GM12872 (cell line): ENCODE measurements around the gene APOB.

Experiments
- TF ChIP-seq, protein P1 (sequence below): IDR thresholded peaks from 3 replicates; pipeline ENCODE4 v1.5.1; 2011; ENCODE audit warnings: low read depth, mild to moderate bottlenecking, low read length, moderate library complexity; ENCODE audit not compliant: insufficient read depth

APOB gene

DNA sequence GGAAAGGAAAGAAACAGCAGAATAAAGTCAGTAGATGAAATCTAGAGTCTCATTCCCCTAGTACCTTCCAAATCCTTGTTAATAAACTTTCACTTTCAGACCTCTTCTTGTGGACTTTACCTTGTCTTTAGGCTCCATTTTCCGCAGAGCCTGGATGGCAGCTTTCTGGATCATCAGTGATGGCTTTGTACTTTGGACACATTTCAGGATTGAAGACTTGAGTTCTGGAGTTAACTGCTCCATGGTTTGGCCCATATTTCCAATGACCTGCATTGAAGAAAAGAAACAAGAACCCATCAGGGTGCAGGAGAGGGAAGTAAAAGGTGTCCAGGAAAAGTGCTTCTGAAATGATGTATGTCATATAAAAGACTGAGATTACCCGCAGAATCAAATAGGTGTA is 14.4 kb downstream of the APOB start:
- TF ChIP-seq, protein P1, sequence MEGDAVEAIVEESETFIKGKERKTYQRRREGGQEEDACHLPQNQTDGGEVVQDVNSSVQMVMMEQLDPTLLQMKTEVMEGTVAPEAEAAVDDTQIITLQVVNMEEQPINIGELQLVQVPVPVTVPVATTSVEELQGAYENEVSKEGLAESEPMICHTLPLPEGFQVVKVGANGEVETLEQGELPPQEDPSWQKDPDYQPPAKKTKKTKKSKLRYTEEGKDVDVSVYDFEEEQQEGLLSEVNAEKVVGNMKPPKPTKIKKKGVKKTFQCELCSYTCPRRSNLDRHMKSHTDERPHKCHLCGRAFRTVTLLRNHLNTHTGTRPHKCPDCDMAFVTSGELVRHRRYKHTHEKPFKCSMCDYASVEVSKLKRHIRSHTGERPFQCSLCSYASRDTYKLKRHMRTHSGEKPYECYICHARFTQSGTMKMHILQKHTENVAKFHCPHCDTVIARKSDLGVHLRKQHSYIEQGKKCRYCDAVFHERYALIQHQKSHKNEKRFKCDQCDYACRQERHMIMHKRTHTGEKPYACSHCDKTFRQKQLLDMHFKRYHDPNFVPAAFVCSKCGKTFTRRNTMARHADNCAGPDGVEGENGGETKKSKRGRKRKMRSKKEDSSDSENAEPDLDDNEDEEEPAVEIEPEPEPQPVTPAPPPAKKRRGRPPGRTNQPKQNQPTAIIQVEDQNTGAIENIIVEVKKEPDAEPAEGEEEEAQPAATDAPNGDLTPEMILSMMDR: no peak

DNA sequence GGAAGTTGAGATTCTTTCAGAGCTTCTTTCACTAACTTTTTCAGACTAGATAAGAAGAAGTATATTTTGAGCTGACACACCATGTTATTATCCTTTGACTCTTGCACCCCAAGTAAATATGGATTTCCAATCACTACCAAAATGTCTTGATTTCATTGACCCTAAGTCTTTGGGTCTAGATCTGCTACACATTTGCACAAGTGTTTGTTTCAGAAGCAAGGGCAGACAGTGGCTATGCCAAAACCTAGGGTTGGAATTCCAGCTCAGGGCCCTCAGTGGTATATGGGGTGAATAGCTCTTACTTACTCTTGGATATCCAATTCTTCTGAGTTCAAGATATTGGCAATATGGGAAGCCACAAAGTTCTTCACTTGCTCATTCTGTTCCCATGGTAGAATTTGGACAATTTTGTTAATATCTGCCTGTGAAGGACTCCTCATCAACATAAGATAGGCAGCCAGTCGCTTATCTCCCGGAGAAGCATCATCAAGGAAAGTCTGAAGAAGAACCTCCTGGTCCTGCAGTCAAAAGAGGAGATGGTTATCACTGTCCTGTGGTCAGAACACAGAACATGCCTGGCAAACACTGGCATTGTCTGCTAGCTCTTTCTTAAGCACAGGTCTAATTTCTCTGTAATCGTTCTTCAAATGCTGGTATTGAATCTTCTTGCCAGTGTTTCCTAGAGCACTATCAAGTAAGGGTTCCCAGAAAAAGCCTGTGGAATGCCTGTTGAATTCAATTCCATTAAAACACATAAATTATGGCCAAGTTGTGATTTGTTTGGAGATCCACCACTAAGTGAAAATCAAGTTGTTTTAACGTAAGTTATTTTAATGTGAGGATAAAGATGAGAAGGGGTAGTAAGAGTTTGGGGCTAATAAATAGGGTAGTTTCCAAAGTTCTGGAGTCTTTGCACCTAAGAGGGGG is 15.6 kb downstream of the APOB start:
- TF ChIP-seq, protein P1: no peak

- TF ChIP-seq, protein P1: no peak
These were observed 17.2 kb downstream of the APOB start for GRCh38 chr2:21026479-21027282.

DNA sequence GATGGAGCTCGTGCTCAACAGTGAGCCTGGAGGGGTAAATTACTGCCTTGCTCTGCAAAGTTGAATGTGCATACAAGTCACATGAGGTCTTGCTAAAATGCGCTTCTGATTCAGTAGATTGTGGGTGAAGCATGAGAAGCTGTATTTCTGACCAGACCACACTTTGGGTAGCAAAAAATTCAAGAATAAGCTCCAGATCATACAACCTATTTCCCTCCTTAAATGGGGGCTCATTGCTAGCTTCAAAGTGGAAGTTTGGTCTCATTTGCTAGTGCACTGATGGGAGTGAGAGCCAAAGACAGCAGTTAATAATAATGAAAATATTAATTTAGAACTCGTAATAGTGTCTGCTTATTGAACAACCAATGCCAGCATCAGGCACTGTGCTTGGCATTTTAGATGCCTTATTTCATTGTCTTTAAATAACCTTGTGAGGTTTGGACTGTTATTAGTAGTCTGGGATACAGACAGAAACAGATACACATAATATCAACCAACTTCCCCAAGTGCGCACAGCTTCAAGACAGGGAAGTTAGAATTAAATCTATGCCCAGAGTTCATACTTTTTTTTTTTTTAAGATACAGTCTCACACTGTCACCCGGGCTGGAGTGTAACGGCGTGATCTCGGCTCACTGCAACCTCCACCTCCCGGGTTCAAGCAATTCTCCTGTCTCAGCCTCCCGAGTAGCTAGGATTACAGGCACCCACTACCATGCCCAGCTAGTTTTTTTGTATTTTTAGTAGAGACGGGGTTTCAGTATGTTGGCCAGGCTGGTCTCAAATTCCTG is 18.0 kb downstream of the APOB start:
- TF ChIP-seq, protein P1: no peak

- TF ChIP-seq, protein P1: no peak
These were observed 19.0 kb downstream of the APOB start for GRCh38 chr2:21024722-21025389.

DNA sequence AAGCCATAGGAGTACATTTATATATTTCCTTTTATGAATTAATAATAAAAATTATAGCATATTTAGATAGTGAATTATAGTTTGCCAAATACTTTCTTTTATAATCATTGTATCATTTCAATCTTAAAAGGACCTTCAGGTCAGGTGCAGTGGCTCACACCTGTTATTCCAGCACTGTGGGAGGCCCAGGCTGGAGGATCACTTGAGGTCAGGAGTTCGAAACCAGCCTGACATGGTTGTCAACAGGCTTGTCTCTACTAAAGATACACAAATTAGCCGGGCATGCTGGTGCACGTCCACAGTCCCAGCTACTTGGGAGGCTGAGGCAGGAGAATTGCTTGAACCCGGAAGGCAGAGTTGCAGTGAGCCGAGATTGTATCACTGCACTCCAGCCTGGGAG is 19.7 kb downstream of the APOB start:
- TF ChIP-seq, protein P1: no peak
